K562 (cell line): ENCODE measurements around the gene WWOX. TPM values are rescaled to one million over a fixed set of nuclear protein-coding genes. Genes with fewer than 3 reads are reported as not detected.

Experiments used
- BDP1 ChIP-seq: IDR thresholded peaks from 3 replicates; pipeline ENCODE4 v1.6.1; 2011; ENCODE audit not compliant: insufficient read length, insufficient read depth
- CBX8 ChIP-seq: fragments of 200-600 bp; sonication (generic); IDR thresholded peaks from 2 replicates; pipeline ENCODE4 v1.6.1; 2012; ENCODE audit warnings: borderline replicate concordance, mixed run types, low read depth, mild to moderate bottlenecking, moderate library complexity, mixed read lengths, low read length, control low read depth, inconsistent platforms; ENCODE audit not compliant: poor library complexity, severe bottlenecking; ENCODE audit errors: extremely low read depth
- CTBP1 ChIP-seq: fragments of 450-650 bp; IDR thresholded peaks from 2 replicates; pipeline ENCODE4 v1.6.1; 2016; ENCODE audit warnings: borderline replicate concordance
- ETV6 ChIP-seq, 3 experiments: fragments of 150-350 bp in 1 of 3; sonication (generic) in 1 of 3; formaldehyde crosslinking in 1 of 3; IDR thresholded peaks; 2 replicates each; pipeline versions ENCODE4 v1.6.1 to v1.8.0; 2014 to 2022; ENCODE audit warnings: borderline replicate concordance in 2 of 3, low read depth in 2 of 3, antibody characterized with exemption in 1 of 3, low read length in 1 of 3, mild to moderate bottlenecking in 1 of 3, missing genetic modification reagents in 1 of 3
- PURB ChIP-seq: sonication (generic); formaldehyde crosslinking; IDR thresholded peaks from 2 replicates; pipeline ENCODE4 v1.9.0; 2021; ENCODE audit warnings: low read depth, mild to moderate bottlenecking, missing genetic modification reagents
- SMARCB1 ChIP-seq: IDR thresholded peaks from 2 replicates; pipeline ENCODE4 v1.6.1; 2011; ENCODE audit warnings: improper control_type of control experiment, low read depth; ENCODE audit not compliant: insufficient read length
- TBL1XR1 ChIP-seq, 2 experiments: IDR thresholded peaks; 2 replicates each; pipeline ENCODE4 v1.6.1; 2012; ENCODE audit warnings: improper control_type of control experiment in 2 of 2, low read length in 2 of 2, mild to moderate bottlenecking in 1 of 2
- ZNF354B ChIP-seq: fragments of 250-450 bp; sonication (Bioruptor Pico); IDR thresholded peaks from 2 replicates; pipeline ENCODE4 v1.4.0; 2020
- polyA plus RNA-seq, 8 experiments: library from polyadenylated mRNA; depleted of rRNA in 4 of 8; stranded (reverse) in 5 of 8; unstranded in 3 of 8; fragments of >200 nt; fragmentation: Nextera tagmentation in 2 of 8; fragmentation: Illumina TruSeq in 1 of 8; extraction: Ambion mirVana in 2 of 8; extraction: Trizol in 1 of 8; gene quantifications; 2 replicates each; pipeline versions ENCODE4 v1.2.1 to v1.2.3, GENCODE V29; 2011 to 2014; ENCODE audit warnings: inconsistent platforms in 1 of 8, missing spikeins in 1 of 8
- total RNA-seq, 7 experiments: library from RNA; depleted of rRNA in 6 of 7; stranded (reverse); fragments of >200 nt in 6 of 7; fragmentation: Illumina TruSeq in 2 of 7; extraction: Trizol in 2 of 7; gene quantifications; 2 replicates each; pipeline versions ENCODE4 v1.2.1 to v1.2.3, GENCODE V29; 2011 to 2021; ENCODE audit warnings: low replicate concordance in 1 of 7
- TF ChIP-seq, protein P1 (sequence below): fragments of 250-450 bp; sonication (Bioruptor Pico); IDR thresholded peaks from 2 replicates; pipeline ENCODE4 v1.5.0; 2021

The WWOX gene
- total and polyA plus RNA-seq, 9 of the 15 experiments (the other 6 are each of a cell fraction or from before 2014, with no cell fraction given): 1.6 to 22.7 (median 8.1) TPM

- TF ChIP-seq, protein P1, sequence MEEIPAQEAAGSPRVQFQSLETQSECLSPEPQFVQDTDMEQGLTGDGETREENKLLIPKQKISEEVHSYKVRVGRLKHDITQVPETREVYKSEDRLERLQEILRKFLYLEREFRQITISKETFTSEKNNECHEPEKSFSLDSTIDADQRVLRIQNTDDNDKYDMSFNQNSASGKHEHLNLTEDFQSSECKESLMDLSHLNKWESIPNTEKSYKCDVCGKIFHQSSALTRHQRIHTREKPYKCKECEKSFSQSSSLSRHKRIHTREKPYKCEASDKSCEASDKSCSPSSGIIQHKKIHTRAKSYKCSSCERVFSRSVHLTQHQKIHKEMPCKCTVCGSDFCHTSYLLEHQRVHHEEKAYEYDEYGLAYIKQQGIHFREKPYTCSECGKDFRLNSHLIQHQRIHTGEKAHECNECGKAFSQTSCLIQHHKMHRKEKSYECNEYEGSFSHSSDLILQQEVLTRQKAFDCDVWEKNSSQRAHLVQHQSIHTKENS (CRISPR knock-in tag): no peak
- TF ChIP-seq TBL1XR1 (IDR thresholded peaks at IDR 0.05; ENCODE audit: low read length in 2 of 2): no peak
- TF ChIP-seq ETV6 (IDR thresholded peaks at IDR 0.05; ENCODE audit: borderline replicate concordance in 1 of 2, low read depth in 2 of 2, low read length in 1 of 2): no peak
- TF ChIP-seq ETV6 (CRISPR knock-in tag; IDR thresholded peaks at IDR 0.05; ENCODE audit: borderline replicate concordance): no peak
- TF ChIP-seq SMARCB1: no peak
- no peak for TF ChIP-seq PURB (CRISPR knock-in tag)
- TF ChIP-seq ZNF354B (CRISPR knock-in tag): no peak
- TF ChIP-seq CTBP1: no peak
- TF ChIP-seq BDP1: no peak
- TF ChIP-seq CBX8: no peak
These were observed 269.0 kb downstream of the WWOX start (continued) for GRCh38 chr16:78368121-78369102.
